Measurements from ENCODE around the gene TPP1. TPM values are rescaled to one million over a fixed set of nuclear protein-coding genes. Genes with fewer than 3 reads are reported as not detected.

The TPP1 gene
- total and polyA plus RNA-seq, 2 of the 13 experiments (the other 11 are each of a cell fraction or from before 2014, with no cell fraction given): 13.9 to 74.6 TPM

DNA sequence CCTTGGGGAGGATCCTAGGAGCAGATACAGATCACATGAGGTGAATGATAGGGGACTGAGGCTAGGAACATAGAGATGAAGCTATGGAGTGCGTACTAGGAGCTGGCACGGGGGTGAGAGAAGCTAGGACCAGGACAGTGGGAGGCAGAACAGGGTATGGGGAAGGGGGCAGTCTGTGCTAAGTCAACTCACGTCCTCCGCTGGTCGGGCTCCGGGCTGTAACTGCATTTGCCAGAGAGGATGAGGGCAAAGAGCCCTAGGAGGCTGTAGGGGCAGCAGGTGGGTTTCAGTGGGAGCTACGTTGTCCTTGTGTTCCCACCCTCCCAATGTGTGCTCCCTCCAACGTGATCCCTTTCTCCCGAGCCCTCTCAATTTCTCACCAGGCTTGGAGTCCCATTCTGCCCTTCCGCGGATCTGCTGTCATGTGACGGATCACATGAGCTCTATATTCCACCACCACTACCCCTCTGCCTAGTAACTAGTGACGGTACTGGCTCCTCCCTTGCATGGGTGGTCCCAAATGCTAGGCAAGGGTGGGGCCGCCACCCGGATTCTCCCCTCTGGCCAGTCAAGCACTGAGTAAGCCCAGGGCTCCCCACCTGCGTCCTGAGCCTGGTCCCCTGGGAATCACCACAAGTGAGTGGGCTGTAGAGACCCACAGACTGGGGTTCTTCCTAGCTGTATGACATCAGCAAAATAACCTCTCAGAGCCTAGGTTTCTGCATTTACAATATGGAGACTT lies at the start of gene TPP1 (continued):
- TF ChIP-seq HMGXB3 (CRISPR knock-in tag; IDR thresholded peaks at IDR 0.05; ENCODE audit: borderline replicate concordance) (no peak), HOXA5 (CRISPR knock-in tag; IDR thresholded peaks at IDR 0.05) (0 out of 2 replicates have a peak, but pooled peaks have one; percentile 46), ETV6 (CRISPR knock-in tag; conservative IDR thresholded peaks at IDR 0.05) (no peak), ZNF382 (CRISPR knock-in tag; IDR thresholded peaks at IDR 0.05; ENCODE audit: borderline replicate concordance) (no peak), CHD4 (IDR thresholded peaks at IDR 0.05; ENCODE audit: borderline replicate concordance, low read length) (no peak), ZNF800 (CRISPR knock-in tag; IDR thresholded peaks at IDR 0.05) (no peak), TARDBP (CRISPR knock-in tag; IDR thresholded peaks at IDR 0.05) (no peak), ZNF235 (CRISPR knock-in tag; IDR thresholded peaks at IDR 0.05; ENCODE audit: borderline replicate concordance) (no peak), STAG1 (CRISPR knock-in tag; IDR thresholded peaks at IDR 0.05) (no peak), IRX3 (CRISPR knock-in tag; IDR thresholded peaks at IDR 0.05; ENCODE audit: borderline replicate concordance, low read depth) (no peak), ZNF891 (CRISPR knock-in tag; IDR thresholded peaks at IDR 0.05) (no peak), TCF7L2 (IDR thresholded peaks at IDR 0.05; ENCODE audit: low read depth, low read length) (no peak), ZNF784 (CRISPR knock-in tag; IDR thresholded peaks at IDR 0.05; ENCODE audit: borderline replicate concordance) (no peak), MTF2 (CRISPR knock-in tag; IDR thresholded peaks at IDR 0.05; ENCODE audit: borderline replicate concordance) (no peak), KLF13 (CRISPR knock-in tag; IDR thresholded peaks at IDR 0.05) (no peak), ZBTB7B (CRISPR knock-in tag; IDR thresholded peaks at IDR 0.05) (peak; percentile 51; the same call in 1 of the 2 replicates), ZBTB42 (CRISPR knock-in tag; IDR thresholded peaks at IDR 0.05) (0 out of 2 replicates have a peak, but pooled peaks have one; percentile 61), FOXO1 (CRISPR knock-in tag; IDR thresholded peaks at IDR 0.05) (peak; percentile 43; the same call in 1 of the 2 replicates), HNF4A (CRISPR knock-in tag; IDR thresholded peaks at IDR 0.05) (no peak), RBAK (CRISPR knock-in tag; IDR thresholded peaks at IDR 0.05) (no peak)
- TF ChIP-seq, protein P1, sequence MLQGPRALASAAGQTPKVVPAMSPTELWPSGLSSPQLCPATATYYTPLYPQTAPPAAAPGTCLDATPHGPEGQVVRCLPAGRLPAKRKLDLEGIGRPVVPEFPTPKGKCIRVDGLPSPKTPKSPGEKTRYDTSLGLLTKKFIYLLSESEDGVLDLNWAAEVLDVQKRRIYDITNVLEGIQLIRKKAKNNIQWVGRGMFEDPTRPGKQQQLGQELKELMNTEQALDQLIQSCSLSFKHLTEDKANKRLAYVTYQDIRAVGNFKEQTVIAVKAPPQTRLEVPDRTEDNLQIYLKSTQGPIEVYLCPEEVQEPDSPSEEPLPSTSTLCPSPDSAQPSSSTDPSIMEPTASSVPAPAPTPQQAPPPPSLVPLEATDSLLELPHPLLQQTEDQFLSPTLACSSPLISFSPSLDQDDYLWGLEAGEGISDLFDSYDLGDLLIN (CRISPR knock-in tag; IDR thresholded peaks at IDR 0.05; ENCODE audit: borderline replicate concordance): no peak
- TF ChIP-seq, protein P2, sequence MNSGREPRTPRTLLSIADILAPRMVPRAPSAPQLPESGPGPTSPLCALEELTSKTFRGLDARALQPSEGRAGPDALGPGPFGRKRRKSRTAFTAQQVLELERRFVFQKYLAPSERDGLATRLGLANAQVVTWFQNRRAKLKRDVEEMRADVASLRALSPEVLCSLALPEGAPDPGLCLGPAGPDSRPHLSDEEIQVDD (CRISPR knock-in tag; IDR thresholded peaks at IDR 0.05; ENCODE audit: borderline replicate concordance): no peak

Measured in HepG2 (cell line).